H1 (cell line): ENCODE data around the gene HIVEP3. TPM values are rescaled to one million over a fixed set of nuclear protein-coding genes. Genes with fewer than 3 reads are reported as not detected.

Experiments
- CTCF ChIA-PET: fragments of 300-600 bp; sonication (Branson Sonifier 250); formaldehyde crosslinking; loops from one replicate; lab custom pipeline; 2021; ENCODE audit not compliant: partially characterized antibody; lab: Charles Lee
- POLR2A ChIA-PET: fragments of 300-600 bp; sonication (Branson Sonifier 250); formaldehyde crosslinking; loops from one replicate; lab custom pipeline; 2021; ENCODE audit warnings: inconsistent platforms; ENCODE audit not compliant: partially characterized antibody; lab: Charles Lee
- DNase-seq, 2 experiments: peaks; one replicate each; pipeline versions ENCODE4 v3.0.0 to v3.0.0-alpha.2; 2010 to 2022; ENCODE audit warnings: low spot score in 2 of 2, low read depth in 1 of 2, mixed read lengths in 1 of 2
- FAIRE-seq: peaks from 2 replicates; lab custom pipeline; 2011; peaks lifted over from hg19 to GRCh38; lab: Jason Lieb, UNC
- H2AFZ ChIP-seq: 2 replicates; pipeline ENCODE4 v1.8.1; 2012; ENCODE audit warnings: low read length, inconsistent platforms
- H2AK5ac ChIP-seq: 2 replicates; pipeline ENCODE4 v1.6.1; 2013; ENCODE audit warnings: low read depth, low read length
- H2BK120ac ChIP-seq: replicated peaks from 2 replicates; pipeline ENCODE3; 2013; ENCODE audit warnings: low read depth, low read length, inconsistent platforms
- H2BK12ac ChIP-seq: 2 replicates; pipeline ENCODE4 v1.6.1; 2013; ENCODE audit warnings: low read depth, low read length
- H2BK15ac ChIP-seq: 2 replicates; pipeline ENCODE4 v1.6.1; 2013; ENCODE audit warnings: low read length
- H2BK20ac ChIP-seq: 2 replicates; pipeline ENCODE4 v1.6.1; 2013; ENCODE audit warnings: low read length
- H2BK5ac ChIP-seq: 2 replicates; pipeline ENCODE4 v1.6.1; 2013; ENCODE audit warnings: low read depth, low read length
- H3K14ac ChIP-seq: 2 replicates; pipeline ENCODE4 v1.6.1; 2013; ENCODE audit warnings: inconsistent platforms; ENCODE audit not compliant: insufficient read length
- H3K18ac ChIP-seq: 2 replicates; pipeline ENCODE4 v1.6.1; 2013; ENCODE audit warnings: low read length; ENCODE audit errors: extremely low read depth
- H3K23ac ChIP-seq: 2 replicates; pipeline ENCODE4 v1.6.1; 2013; ENCODE audit warnings: inconsistent platforms; ENCODE audit not compliant: insufficient read length
- H3K23me2 ChIP-seq: 2 replicates; pipeline ENCODE4 v1.6.1; 2013; ENCODE audit warnings: low read depth, low read length
- H3K27ac ChIP-seq: 2 replicates; pipeline ENCODE4 v1.6.1; 2011; ENCODE audit warnings: low read depth, low read length, inconsistent platforms
- H3K27me3 ChIP-seq, 4 experiments: replicated peaks in 1 of 4; 1 replicate in 1 of 4; 2 replicates in 3 of 4; pipeline versions ENCODE4 v1.6.1 to v1.8.1; 2011 to 2013; ENCODE audit warnings: low read length in 3 of 4, mild to moderate bottlenecking in 3 of 4, inconsistent platforms in 2 of 4, mixed read lengths in 2 of 4, moderate library complexity in 1 of 4; ENCODE audit not compliant: control insufficient read depth in 3 of 4, insufficient read depth in 3 of 4; ENCODE audit errors: extremely low read depth in 1 of 4
- H3K36me3 ChIP-seq, 4 experiments: 2 replicates each; pipeline versions ENCODE4 v1.6.1 to v1.8.1; 2011 to 2013; ENCODE audit warnings: mild to moderate bottlenecking in 4 of 4, low read length in 3 of 4, moderate library complexity in 2 of 4, control low read depth in 1 of 4, inconsistent platforms in 1 of 4; ENCODE audit not compliant: insufficient read depth in 4 of 4, control insufficient read depth in 2 of 4
- H3K4ac ChIP-seq: replicated peaks from 2 replicates; pipeline ENCODE3; 2013; ENCODE audit warnings: low read length, low read depth, mixed read lengths, inconsistent platforms; ENCODE audit not compliant: insufficient read length
- H3K4me1 ChIP-seq, 4 experiments: replicated peaks in 1 of 4; 1 replicate in 1 of 4; 2 replicates in 3 of 4; pipeline versions ENCODE4 v1.6.1 to v1.8.1; 2011 to 2013; ENCODE audit warnings: low read length in 3 of 4, inconsistent platforms in 2 of 4, mixed read lengths in 1 of 4; ENCODE audit not compliant: insufficient read depth in 4 of 4, control insufficient read depth in 3 of 4
- H3K4me2 ChIP-seq, 2 experiments: 2 replicates each; pipeline versions ENCODE4 v1.6.1 to v1.8.1; 2011 to 2013; ENCODE audit warnings: low read depth in 2 of 2, low read length in 2 of 2, control low read depth in 1 of 2, inconsistent platforms in 1 of 2, mild to moderate bottlenecking in 1 of 2; ENCODE audit not compliant: insufficient read depth in 1 of 2
- H3K4me3 ChIP-seq, 4 experiments: fragments of 200-600, 300-600 bp in 1 of 4; sonication (generic), shearing (Covaris generic), sonication (Bioruptor Twin) in 1 of 4; 2 replicates each; pipeline versions ENCODE4 v1.5.1 to v1.8.1; 2011 to 2016; ENCODE audit warnings: low read length in 4 of 4, low read depth in 3 of 4, control low read depth in 2 of 4, inconsistent platforms in 2 of 4, mild to moderate bottlenecking in 2 of 4, mixed read lengths in 1 of 4, moderate library complexity in 1 of 4; ENCODE audit not compliant: insufficient read depth in 2 of 4; ENCODE audit errors: extremely low read depth in 1 of 4
- H3K56ac ChIP-seq: replicated peaks from 2 replicates; pipeline ENCODE3; 2013; ENCODE audit warnings: low read depth, mild to moderate bottlenecking, mixed read lengths, low read length, inconsistent platforms; ENCODE audit not compliant: insufficient read length
- H3K79me1 ChIP-seq: 2 replicates; pipeline ENCODE4 v1.6.1; 2013; ENCODE audit warnings: low read depth, low read length, control low read depth
- H3K79me2 ChIP-seq, 2 experiments: 2 replicates each; pipeline versions ENCODE4 v1.6.1 to v1.8.1; 2012 to 2013; ENCODE audit warnings: low read length in 2 of 2, mild to moderate bottlenecking in 2 of 2, inconsistent platforms in 1 of 2; ENCODE audit not compliant: insufficient read depth in 2 of 2, control insufficient read depth in 1 of 2
- H3K9ac ChIP-seq, 4 experiments: replicated peaks in 1 of 4; 1 replicate in 1 of 4; 2 replicates in 3 of 4; pipeline versions ENCODE4 v1.6.1 to v1.8.1; 2011 to 2013; ENCODE audit warnings: low read depth in 3 of 4, low read length in 3 of 4, control low read depth in 2 of 4, mild to moderate bottlenecking in 2 of 4, moderate library complexity in 2 of 4, inconsistent platforms in 1 of 4; ENCODE audit errors: extremely low read depth in 1 of 4
- H3K9me3 ChIP-seq, 2 experiments: 2 replicates each; pipeline versions ENCODE4 v1.6.1 to v1.8.1; 2012 to 2013; ENCODE audit warnings: mild to moderate bottlenecking in 2 of 2, moderate library complexity in 2 of 2, control low read depth in 1 of 2, inconsistent platforms in 1 of 2, low read depth in 1 of 2, low read length in 1 of 2, mixed read lengths in 1 of 2; ENCODE audit not compliant: insufficient read depth in 2 of 2
- H4K20me1 ChIP-seq, 2 experiments: replicated peaks in 1 of 2; 2 replicates each; pipeline versions ENCODE3 to v1.8.1; 2011 to 2013; ENCODE audit warnings: inconsistent platforms in 2 of 2, low read length in 2 of 2, mild to moderate bottlenecking in 1 of 2; ENCODE audit not compliant: insufficient read depth in 2 of 2, control insufficient read depth in 1 of 2
- H4K5ac ChIP-seq: 2 replicates; pipeline ENCODE4 v1.6.1; 2013; ENCODE audit warnings: low read length, low read depth, mixed read lengths, inconsistent platforms; ENCODE audit not compliant: insufficient read length
- H4K8ac ChIP-seq: 2 replicates; pipeline ENCODE4 v1.8.0; 2013; ENCODE audit warnings: mild to moderate bottlenecking, moderate library complexity, low read length, inconsistent platforms; ENCODE audit not compliant: insufficient read depth; ENCODE audit errors: extremely low read depth
- H4K91ac ChIP-seq: replicated peaks from 2 replicates; pipeline ENCODE3; 2013; ENCODE audit warnings: low read length, mixed read lengths, inconsistent platforms; ENCODE audit not compliant: insufficient read length
- BCL11A ChIP-seq, 2 experiments: IDR thresholded peaks; one replicate each; pipeline ENCODE4 v1.6.1; 2011; ENCODE audit warnings: low read depth in 2 of 2, low read length in 2 of 2, mild to moderate bottlenecking in 2 of 2
- CHD2 ChIP-seq: IDR thresholded peaks from 2 replicates; pipeline ENCODE4 v1.6.1; 2012; ENCODE audit warnings: low read length, improper control_type of control experiment
- EP300 ChIP-seq, 2 experiments: IDR thresholded peaks; 1 replicate in 1 of 2; 2 replicates in 1 of 2; pipeline ENCODE4 v1.6.1; 2011 to 2012; ENCODE audit warnings: low read depth in 2 of 2, low read length in 2 of 2, mild to moderate bottlenecking in 2 of 2, borderline replicate concordance in 1 of 2, inconsistent platforms in 1 of 2, moderate library complexity in 1 of 2
- JUN ChIP-seq: IDR thresholded peaks from 2 replicates; pipeline ENCODE4 v1.6.1; 2011; ENCODE audit warnings: low read depth, mild to moderate bottlenecking, improper control_type of control experiment, low read length
- MAFK ChIP-seq: IDR thresholded peaks from 2 replicates; pipeline ENCODE4 v1.6.1; 2012; ENCODE audit warnings: low read depth, mild to moderate bottlenecking, improper control_type of control experiment, low read length
- RAD21 ChIP-seq, 2 experiments: IDR thresholded peaks in 1 of 2; conservative IDR thresholded peaks in 1 of 2; 2 replicates each; pipeline ENCODE4 v1.6.1; 2011; ENCODE audit warnings: low read depth in 2 of 2, low read length in 2 of 2, improper control_type of control experiment in 1 of 2, inconsistent platforms in 1 of 2, mild to moderate bottlenecking in 1 of 2, moderate library complexity in 1 of 2
- SIRT6 ChIP-seq: IDR thresholded peaks from one replicate; pipeline ENCODE4 v1.7.1; 2012; ENCODE audit warnings: low read length, inconsistent platforms
- SP2 ChIP-seq: IDR thresholded peaks from 2 replicates; pipeline ENCODE4 v1.6.1; 2012; ENCODE audit warnings: mild to moderate bottlenecking, low read length, inconsistent platforms
- SUZ12 ChIP-seq: fragments of 200-600 bp; sonication (generic); IDR thresholded peaks from 2 replicates; pipeline ENCODE4 v1.6.1; 2012; ENCODE audit warnings: mild to moderate bottlenecking, inconsistent platforms, low read length, moderate library complexity, mixed read lengths
- YY1 ChIP-seq: IDR thresholded peaks from 2 replicates; pipeline ENCODE4 v1.6.1; 2011; ENCODE audit warnings: low read depth, mild to moderate bottlenecking, low read length
- WGBS, 2 experiments: shearing (Covaris generic) in 1 of 2; methylation state at CpG; one replicate each; pipeline versions ENCODE4 v1.1.6 to v1.1.7; 2013 to 2015; ENCODE audit warnings: low lambda C conversion rate in 2 of 2, mixed read lengths in 2 of 2, inconsistent platforms in 1 of 2, low coverage in 1 of 2, missing lambda C conversion rate in 1 of 2; ENCODE audit not compliant: insufficient replicate concordance in 2 of 2, insufficient coverage in 1 of 2, insufficient read length in 1 of 2; ENCODE audit errors: extremely low coverage in 1 of 2, missing lambda C conversion rate in 1 of 2; 5-methylcytosine and 5-hydroxymethylcytosine counted together
- polyA plus RNA-seq, 7 experiments: library from polyadenylated mRNA; depleted of rRNA in 3 of 7; stranded (reverse) in 5 of 7; unstranded in 2 of 7; fragments of >200 nt in 5 of 7; fragments of 200-250 nt in 2 of 7; gene quantifications; 1 replicate in 5 of 7; 2 replicates in 1 of 7; 4 replicates in 1 of 7; pipeline versions ENCODE4 v1.2.1 to v1.2.3, GENCODE V29; 2011 to 2013; ENCODE audit warnings: missing spikeins in 2 of 7, mixed read lengths in 2 of 7
- total RNA-seq: library from RNA; stranded (reverse); fragmentation: NEBNext Ultra II Directional; extraction: Animal tissue kit (Norgen Biotek cat#: 25700); gene quantifications from 2 replicates; pipeline ENCODE4 v1.2.1, GENCODE V29; 2021
- TF ChIP-seq, protein P1 (sequence below): IDR thresholded peaks from 2 replicates; pipeline ENCODE4 v1.6.1; 2011; ENCODE audit warnings: low read depth, mild to moderate bottlenecking, low read length; ENCODE audit not compliant: insufficient read depth
- TF ChIP-seq, protein P2 (sequence below): IDR thresholded peaks from 2 replicates; pipeline ENCODE4 v1.6.1; 2012; ENCODE audit warnings: inconsistent platforms
- TF ChIP-seq, protein P3 (sequence below): IDR thresholded peaks from 2 replicates; pipeline ENCODE4 v1.6.1; 2012; ENCODE audit warnings: inconsistent platforms

Gene HIVEP3
- total and polyA plus RNA-seq, 2 of the 8 experiments (the other 6 are each of a cell fraction or from before 2014, with no cell fraction given): 0.24 to 0.69 TPM

DNA sequence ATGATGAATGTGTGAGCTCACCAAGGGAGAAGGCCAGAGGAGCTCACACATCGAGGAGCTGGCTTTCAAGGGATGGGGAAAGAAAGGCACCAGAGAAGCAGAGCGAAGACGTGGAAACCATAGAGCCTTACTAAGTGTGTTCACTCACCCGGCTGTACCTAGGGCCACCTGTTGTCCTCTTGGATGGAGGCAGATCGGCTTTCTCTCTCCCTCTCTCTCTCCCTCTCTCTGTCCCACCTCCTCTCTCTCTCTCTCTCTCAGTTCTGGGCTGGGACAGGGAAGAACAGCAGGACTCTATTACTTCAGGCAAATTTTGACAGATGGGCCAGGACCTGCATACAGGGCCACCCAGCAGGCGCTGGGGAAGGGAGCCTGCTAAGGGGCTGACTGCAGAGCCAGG lies 64.8 kb downstream of the HIVEP3 start:
- WGBS, 2 experiments: 89% methylated on average over 6 of the region's 6 CpGs; no CpG with 5 or more reads in 1 of the 2 experiments
- TF ChIP-seq MAFK (no peak), SP2 (no peak), SUZ12 (no peak), JUN (no peak), YY1 (no peak), SIRT6 (no peak), RAD21 (IDR thresholded peaks at IDR 0.05 in 1 of 2, conservative IDR thresholded peaks at IDR 0.05 in 1 of 2; ENCODE audit: low read depth in 2 of 2, low read length in 2 of 2) (no peak), BCL11A (IDR thresholded peaks at IDR 0.05; ENCODE audit: low read depth in 2 of 2, low read length in 2 of 2) (no peak), EP300 (IDR thresholded peaks at IDR 0.05; ENCODE audit: borderline replicate concordance in 1 of 2, low read depth in 2 of 2, low read length in 2 of 2) (no peak), CHD2 (no peak)
- TF ChIP-seq, protein P1, sequence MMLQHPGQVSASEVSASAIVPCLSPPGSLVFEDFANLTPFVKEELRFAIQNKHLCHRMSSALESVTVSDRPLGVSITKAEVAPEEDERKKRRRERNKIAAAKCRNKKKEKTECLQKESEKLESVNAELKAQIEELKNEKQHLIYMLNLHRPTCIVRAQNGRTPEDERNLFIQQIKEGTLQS: no peak
- TF ChIP-seq, protein P2, sequence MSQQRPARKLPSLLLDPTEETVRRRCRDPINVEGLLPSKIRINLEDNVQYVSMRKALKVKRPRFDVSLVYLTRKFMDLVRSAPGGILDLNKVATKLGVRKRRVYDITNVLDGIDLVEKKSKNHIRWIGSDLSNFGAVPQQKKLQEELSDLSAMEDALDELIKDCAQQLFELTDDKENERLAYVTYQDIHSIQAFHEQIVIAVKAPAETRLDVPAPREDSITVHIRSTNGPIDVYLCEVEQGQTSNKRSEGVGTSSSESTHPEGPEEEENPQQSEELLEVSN: no peak
- TF ChIP-seq, protein P3, sequence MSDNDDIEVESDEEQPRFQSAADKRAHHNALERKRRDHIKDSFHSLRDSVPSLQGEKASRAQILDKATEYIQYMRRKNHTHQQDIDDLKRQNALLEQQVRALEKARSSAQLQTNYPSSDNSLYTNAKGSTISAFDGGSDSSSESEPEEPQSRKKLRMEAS: no peak

More for the DNA sequence above, 64.8 kb downstream of the HIVEP3 start:
- Histone ChIP-seq H2BK15ac (no peak overlapping the region), H3K4ac (no peak overlapping the region), H3K23ac (no peak overlapping the region), H3K27me3 (no peaks in the 10 kb centered on the region; a peak in 1 of 7 replicates), H3K79me1 (no peaks in the 10 kb centered on the region), H4K8ac (0 out of 2 replicates have a peak overlapping the region, but pooled peaks have one; percentile 2), H4K5ac (no peak overlapping the region), H4K20me1 (no peaks in the 10 kb centered on the region), H3K36me3 (no peaks in the 10 kb centered on the region), H3K23me2 (no peaks in the 10 kb centered on the region), H3K14ac (no peak overlapping the region), H3K27ac (no peak overlapping the region), H2AFZ (no peak overlapping the region), H2BK120ac (no peak overlapping the region), H3K18ac (no peak overlapping the region; the same call in 1 of the 2 replicates), H4K91ac (no peak overlapping the region), H3K4me2 (no peak overlapping the region), H3K9ac (no peak overlapping the region), H2BK12ac (no peak overlapping the region), H3K4me3 (no peak overlapping the region), H2BK20ac (no peak overlapping the region), H3K79me2 (no peaks in the 10 kb centered on the region; a peak in 1 of 4 replicates), H3K56ac (no peak overlapping the region), H2BK5ac (no peak overlapping the region), H3K4me1 (no peaks in the 10 kb centered on the region; a peak in 1 of 7 replicates), H2AK5ac (no peak overlapping the region), H3K9me3 (no peaks in the 10 kb centered on the region)
- DNase-seq (no peak), FAIRE-seq (no peak)
- ChIA-PET CTCF (interaction anchor here (0.9 to 1.0 kb wide), 2 partner anchors 11 to 280 kb away, joined by 3 read pairs; no protein-coding TSS in a partner anchor), POLR2A (no interaction called here)
